ENCODE results near the gene TXNL4A.
A peak's percentile ranks its signal among the peaks of the same experiment; 100 is the strongest.
"Not testable (repeated sequence)": the region's sequence is repeated elsewhere in the genome, so short reads cannot be mapped to it uniquely, and the experiment has no call there.

TXNL4A gene, protein sequence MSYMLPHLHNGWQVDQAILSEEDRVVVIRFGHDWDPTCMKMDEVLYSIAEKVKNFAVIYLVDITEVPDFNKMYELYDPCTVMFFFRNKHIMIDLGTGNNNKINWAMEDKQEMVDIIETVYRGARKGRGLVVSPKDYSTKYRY

DNA sequence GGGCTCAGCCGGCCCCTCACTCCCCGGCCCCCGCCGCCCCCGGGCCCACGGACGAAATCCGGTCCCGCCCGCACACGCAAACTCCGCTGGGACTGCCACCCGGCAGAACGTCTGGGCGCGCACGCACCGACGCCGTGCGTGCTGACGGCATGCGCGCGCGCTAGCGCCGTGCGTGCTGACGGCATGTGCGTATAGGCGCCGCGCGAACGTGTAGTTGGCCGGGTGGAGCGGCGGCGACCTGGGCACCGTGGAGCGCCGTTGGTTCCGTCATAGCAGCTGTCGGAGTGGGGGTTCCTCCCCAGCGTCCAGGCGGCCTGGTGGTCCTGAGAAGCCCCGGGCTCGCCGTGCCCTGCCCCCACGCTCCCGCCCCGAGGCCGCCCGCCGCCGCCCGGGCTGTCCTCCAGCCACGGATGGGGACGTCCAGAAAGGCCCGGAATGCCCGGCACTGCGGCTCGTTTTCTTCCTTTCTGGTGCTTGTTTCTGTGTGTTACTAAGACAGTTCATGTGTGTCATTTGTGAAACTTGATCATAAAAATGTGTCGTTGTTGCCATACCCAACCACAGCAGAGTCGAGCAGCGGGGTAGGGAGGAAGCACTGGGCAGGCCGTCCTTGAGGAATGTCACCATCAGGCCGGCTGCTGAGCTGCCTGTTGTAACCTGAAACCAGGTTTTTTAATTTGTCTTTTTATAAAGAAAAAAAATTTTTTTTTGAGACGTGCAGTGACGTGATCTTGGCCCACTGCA lies at the start of gene TXNL4A:
Gene TXNL4A (minus strand): TSS at position 113 of the 744 bp plus-strand sequence. CDS start 171 bp downstream, outside the sequence.
- DNase-seq = peak; percentile 74

DNA sequence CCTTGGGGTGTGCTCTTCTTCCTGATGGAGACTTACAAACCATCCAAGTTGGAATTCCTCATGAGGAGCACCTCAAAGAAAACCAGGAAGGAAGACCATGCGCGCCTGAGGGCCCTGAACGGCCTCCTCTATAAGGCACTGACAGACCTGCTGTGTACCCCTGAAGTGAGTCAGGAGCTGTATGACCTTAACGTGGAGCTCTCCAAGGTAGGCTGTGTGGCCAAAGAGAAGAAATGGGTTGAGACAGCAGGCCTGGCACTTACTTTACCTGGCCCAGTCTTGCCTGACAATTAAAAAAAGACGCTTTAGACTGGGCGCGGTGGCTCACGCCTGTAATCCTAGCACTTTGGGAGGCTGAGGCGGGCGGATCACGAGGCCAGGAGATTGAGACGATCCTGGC lies 48.9 kb upstream of the TXNL4A start:
- DNase-seq = no peak

DNA sequence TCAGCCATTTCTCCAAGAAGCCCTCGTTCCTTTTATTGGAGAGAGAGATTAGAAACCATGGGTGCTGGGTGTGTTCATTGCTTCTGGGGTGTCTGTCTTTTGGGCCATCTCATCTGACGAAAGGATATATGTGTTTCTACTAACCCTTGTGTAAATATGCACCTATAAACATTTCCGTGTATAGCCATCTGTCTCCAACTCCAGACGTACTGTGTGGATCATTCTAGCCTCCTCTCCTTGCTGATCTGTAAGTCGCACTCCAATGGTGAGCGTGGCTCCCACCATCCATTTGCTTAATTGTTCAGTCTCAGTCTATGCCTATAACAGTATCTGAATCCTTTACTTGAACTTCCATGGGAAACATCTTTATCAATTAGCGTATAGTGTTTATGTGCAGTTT lies 47.6 kb upstream of the TXNL4A start:
- no peak for DNase-seq

DNA sequence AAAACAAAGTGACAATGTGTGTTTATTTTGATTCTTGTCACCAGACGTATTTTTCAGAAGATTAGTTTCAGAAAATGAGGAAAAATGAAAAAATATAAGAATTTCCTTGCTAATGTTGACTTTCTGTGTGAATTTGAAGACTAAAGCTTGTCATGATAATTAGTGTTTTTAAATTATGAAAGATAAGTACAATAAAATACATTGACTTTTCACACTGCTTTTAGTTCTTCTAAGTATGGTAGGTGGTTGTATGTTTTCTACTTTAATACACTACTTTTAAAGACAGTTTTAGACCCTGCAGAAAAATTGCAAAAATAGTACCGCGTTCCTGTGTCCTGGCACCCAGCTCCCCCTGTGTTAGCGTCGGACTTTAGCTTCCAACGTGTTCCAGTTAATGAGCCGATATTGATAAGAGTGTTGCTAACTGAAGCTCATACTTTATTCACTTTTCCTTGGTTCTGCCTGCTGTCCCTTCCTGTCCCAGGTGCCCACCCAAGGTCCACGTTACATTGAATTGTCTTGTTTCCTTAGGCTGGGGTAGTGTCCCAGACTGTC lies 46.6 kb upstream of the TXNL4A start:
- DNase-seq = no peak

DNA sequence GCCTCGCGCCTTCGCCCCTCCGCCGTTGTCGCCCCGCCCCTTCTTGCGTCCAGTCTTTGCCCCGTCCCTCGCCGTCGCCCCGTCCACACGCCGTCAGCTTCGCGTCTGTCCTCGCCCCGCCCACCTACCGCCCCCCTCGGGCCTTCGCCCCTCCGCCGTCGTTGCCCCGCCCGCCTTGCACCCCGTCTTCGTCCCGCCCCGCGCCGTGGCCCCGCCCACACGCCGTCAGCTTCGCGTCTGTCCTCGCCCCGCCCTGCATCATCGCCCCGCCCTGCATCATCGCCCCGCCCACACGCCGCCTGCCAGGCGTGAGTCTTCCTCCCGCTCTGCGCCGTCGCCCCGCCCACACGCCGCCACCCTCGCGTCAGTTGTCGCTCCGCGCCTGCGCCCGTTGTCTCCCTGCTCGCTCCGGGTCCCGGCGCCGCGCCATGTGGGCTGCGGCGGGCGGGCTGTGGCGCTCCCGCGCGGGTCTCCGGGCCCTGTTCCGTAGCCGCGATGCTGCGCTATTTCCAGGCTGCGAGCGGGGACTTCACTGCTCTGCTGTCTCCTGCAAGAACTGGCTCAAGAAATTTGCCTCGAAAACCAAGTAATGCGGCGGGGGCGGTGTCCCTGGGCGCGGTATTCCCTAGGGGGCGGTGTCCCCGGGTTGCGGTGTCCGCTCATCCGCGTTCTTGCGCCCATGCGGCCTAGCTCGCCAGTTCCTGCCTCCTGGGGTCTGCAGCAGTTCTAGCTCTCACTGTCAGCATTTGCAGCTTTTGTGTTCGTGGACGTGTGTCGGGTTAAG lies 45.9 kb upstream of the TXNL4A start, which contains the start of gene RBFA:
Gene RBFA (plus strand): TSS at position 367 of the 784 bp plus-strand sequence. CDS start 62 bp downstream, at position 429.
- DNase-seq = peak; percentile 98

DNA sequence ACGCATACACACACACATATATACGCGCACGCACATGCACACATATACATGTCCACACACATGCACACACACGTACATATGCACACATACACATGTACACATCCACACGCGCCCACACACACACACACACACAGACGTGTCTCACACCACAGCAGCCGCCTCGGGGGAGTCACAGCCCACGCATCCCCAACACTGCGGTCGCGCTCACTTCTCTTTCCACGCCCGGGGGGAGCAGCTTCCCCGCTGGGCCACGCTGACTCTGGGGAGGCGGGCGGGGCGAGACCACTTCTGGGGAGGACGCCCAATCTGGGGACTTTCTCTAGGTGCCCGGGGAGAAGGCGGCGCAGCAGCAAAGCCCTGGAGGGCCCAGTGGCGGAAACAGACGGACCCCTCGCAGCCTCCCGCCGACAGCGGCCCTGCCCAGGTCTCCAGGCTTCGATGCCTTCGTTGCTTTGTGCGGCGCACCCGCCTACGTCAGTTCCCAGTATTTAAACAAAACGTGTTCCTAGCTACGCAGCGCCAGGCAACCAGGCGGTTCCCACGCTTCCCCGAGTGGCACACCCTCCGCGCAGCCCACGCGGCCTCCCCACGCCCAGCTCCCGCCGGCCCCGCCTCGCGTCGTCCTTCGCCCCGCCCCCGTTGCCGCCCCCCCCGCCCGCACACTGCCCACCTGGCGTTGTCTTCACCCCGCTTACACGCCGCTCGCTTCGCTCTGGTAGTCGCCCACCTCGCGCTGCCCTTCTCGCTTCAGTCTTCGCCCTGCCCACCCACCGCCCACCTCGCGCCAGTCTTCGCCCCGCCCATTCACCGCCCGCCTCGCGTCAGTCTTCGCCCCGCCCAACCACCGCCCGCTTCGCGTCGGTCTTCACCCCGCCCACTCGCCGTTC lies 45.1 kb upstream of the TXNL4A start:
- DNase-seq = peak; percentile 73

DNA sequence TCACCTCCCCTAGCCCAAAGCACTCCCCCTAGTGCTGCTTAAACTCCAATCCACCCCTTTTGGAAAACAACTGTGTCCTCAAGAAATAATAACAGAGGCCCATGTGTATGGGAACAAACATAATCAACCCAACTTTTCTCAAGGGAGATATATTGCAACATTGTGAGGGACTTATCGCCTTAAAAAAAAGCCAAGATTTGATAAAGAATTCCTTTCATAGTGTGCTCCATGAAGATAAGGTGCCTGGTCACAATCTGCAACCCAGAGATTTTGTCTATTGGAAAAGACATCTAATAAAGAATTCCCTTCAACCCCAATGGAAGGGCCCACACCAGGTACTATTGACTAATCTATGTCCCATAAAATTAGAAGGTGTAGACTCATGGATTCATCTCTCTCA lies 41.3 kb upstream of the TXNL4A start:
- DNase-seq = no peak

DNA sequence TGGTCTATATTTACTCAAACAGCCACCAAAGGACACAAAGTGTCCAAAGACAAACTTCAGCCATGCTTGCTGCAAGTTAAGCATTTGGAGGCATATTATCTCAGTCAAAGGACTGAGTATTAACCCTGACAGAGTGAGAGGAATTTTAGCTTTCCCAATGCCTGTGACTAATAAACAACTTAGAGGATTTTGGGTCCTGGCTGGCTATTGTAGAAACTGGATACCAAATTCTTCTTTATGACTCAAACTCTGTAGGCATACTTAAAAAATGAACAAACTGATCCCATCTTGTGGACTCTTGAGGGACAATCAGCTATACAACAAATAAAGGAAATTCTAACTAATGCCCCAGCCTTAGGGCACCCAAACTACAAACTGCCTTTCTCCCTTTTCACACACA lies 39.4 kb upstream of the TXNL4A start:
- not testable (repeated sequence) for DNase-seq

DNA sequence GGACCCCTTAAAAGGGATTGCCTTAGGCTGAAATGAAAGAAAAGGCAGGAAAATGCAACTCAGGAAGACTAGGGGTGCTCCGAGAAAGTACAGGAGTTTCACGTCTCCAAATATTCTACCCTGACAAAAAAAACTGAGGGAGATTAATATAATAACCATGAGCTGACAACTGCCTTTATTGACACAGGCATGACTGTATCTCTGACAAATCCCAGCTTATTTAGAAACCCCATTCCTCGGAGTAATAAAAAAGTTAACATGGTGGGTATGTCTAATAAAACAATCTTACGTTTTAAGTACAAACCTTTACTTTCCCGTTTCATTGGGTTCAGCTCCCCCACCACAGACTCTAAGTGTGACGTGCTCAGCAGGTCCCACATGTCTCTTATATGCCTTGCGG lies 38.0 kb upstream of the TXNL4A start:
- no peak for DNase-seq

DNA sequence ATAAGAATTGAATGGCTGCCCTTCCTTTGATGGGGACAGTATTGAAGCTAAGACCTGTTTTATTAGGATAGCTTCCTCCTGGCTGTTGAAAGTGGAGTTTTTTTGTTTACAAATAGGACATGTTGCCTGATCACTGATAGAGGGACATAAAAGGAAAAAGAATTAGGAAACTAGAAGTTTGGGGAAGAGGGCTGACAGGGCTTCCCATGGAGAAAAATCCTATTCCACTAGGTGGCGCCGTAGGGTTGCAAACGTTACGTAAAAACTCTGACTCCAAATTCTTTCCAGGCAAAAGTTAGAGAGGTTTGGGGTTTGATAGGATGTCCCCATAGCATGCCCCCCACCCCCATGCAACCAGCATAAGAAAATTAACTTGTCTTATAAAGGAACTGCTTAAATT lies 34.8 kb upstream of the TXNL4A start:
- DNase-seq = no peak

DNA sequence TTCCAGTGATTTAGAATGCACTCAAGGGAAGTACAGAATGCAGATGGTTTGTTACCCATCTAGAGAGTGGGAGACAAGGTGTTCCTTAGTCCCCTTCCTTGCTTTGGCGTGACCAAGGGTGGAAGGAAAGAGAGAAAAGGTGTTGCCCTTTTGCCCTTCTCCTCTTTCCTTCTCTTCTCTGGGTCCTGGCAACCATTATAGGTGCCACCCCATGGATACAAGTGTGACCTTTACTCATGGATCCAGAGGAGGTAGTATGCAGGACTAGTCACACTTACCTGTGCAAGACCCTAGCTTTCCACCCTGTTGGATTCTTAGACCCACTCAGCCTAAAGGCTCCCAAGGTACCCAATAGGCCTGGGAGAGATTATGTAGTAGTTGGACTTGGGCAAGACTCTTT lies 34.2 kb upstream of the TXNL4A start:
- no peak for DNase-seq

DNA sequence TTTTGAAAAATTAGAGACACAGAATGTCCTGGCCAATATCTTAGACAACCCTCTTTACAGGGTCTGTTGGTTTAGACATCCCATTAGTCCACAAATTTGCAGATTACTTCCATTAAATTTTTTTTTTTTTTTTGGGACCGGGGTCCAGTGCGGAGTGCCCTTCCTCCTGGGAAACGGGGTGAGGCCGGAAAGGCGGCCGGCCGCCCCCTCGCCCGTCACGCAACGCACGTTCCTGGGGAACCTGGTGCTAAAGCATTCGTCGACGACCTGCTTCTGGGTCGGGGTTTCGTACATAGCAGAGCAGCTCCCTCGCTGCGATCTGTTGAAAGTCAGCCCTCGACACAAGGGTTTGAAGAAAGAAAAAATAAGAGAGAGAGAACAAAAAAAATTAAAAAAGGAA lies 24.4 kb upstream of the TXNL4A start:
- DNase-seq = no peak

DNA sequence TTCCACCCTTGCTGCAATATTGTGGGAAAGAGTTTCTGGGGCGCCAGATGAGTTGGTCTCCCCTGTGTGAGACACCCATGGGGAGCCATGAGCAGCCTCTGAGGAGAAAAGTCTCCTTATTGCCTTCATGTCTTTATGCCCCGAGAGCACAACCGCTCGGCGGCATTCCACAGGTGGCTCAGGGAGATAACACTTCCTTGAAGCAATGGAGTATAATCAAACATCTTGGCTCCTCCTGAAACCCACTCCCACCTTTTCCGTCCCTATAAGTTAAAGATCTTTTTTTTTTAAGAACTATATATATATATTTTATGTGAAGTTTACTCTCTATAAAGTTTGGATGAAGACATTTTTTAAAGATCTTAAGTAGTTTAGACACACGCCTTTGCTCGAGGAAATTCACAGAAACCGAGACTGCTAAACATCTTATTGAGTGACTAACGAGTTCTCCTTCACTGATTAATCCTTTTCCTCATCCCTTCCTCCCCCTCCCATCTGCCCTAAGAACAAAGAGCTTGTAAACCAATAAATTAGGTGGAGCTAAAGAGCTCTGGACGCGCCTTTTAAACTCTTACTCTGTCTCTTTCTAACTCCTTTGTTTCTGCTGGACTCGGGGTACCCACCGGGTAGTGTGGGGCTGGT lies 23.3 kb upstream of the TXNL4A start:
- not testable (repeated sequence) for DNase-seq

DNA sequence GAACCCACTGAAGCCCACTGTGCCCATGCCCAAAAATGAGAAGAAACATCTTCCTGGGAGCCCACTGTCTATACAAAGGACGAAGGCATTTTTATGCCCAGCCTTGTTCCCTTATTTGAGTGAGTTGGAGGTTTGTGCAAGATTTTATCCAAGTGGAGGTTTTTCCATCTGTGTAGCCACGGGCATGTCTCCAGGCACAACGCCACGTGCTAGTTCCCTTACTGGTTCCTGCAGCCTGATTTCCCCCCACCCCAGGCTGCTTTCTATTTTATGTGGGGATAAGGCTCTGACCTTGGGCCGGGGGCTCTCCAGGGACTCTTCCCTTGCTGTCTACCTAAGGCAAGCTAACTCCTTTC lies 22.2 kb upstream of the TXNL4A start:
- no peak for DNase-seq

DNA sequence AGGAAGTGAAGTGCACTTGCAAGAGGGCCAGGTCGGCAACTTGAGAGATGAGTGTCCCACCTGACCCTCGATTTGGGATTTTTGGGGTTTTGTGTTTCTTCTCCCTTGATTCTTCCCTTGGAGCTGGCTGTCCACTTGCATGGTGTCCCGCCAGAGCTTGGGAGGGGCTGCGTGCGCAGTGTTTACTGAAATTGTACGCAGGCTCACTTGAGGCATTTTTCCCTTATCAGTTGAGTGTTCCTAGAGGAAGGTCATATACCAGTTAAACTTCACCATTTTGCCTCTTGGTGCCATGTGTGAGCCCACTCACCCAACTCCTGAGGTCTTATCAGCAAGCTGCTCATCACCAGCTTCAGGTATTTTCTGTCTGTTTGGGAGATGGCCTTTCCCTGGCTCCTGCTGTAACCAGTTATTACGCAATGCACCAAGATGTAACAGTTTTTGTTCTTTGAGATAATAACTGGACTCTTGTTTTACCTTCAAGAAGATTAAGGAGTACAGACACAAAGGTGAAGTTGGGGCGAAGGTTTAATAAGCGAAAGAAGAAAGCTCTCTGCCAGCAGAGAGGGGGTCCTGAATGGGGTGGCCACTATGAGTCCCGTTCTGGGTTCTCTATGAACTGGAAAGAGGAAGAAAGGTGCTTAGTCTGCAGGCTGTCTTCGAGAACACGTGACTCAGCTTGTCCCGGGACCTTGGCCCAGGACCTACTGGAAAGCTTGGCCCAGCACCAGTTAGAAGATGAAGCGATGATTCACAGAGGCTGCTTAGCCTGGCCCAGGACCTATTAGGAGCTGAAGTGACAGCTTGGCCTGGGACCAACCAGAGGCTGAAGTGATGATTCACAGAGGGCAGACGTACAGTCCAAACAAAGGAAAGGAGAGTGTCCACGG lies 21.5 kb upstream of the TXNL4A start:
- DNase-seq = no peak

DNA sequence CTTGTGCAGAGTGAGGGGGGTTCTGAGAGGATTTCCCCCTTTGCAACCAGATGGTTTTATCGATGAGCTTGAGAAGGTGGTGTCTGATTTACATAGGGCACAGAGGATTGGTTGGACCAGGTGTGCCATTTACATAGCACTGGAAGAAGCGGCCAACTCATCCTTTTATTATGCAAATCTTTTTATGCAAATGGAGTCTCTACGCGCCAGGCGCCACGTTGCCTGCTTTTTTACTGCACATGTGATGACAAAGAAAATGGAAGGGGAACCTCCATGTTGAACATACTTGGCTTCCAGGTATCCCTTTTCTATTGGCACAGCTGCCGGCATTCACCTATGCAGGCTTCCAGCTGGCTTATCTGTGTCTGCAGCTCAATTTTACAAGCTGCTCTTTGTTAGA lies 18.4 kb upstream of the TXNL4A start:
- DNase-seq = no peak

DNA sequence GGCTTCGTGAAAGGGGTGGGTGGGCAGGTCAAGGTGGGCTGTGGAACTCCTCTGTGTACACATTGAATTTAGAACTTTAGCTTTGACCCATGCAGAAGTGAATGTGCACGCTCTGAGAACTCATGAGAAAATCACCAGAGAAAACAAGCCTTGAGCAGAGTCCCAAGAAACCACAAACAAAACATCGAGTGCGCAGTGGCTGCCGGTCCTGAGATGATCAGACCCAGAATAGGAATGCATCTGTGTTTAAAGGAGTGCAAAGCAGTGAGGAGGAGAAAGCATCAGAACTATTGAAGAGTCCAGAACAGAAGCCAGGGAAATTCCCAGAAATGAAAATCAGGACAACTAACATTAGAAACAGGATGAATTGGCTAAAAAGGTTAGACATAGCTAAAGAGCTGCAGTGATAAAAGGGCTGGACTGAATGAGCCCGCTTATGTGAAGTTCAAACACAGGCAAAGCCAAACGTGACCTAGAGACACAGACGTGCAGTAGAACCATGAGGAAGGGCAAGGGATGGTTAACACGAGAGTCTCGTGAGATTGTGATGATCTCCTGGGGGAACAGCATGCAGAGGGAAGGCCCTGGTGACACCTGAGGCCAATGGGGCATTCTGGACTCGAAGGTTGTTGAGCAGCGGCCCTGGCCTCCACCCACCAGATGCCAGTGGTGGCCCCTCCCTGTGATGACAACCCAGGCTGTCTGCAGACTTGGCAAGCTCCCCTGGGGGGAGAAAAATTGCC lies 16.4 kb upstream of the TXNL4A start:
- no peak for DNase-seq

DNA sequence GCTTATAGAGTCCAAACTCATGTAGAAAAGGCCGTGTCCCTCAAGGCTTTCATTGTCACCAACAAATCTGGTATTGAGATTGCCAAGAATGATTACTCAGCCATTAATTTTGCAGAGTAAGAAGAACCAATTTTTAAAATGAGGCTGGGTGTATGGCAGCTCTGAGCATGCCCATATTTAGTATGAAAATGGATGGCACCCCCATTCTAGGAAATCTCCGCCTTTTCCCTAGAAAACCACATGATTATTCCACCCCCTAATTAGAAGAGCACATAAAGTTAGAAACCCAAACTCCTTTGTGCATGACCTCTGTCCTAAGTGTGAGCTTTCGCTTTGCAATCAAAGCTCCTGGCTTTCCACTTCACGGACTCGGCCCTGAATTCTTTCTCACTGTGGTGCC lies 14.1 kb upstream of the TXNL4A start:
- no peak for DNase-seq

DNA sequence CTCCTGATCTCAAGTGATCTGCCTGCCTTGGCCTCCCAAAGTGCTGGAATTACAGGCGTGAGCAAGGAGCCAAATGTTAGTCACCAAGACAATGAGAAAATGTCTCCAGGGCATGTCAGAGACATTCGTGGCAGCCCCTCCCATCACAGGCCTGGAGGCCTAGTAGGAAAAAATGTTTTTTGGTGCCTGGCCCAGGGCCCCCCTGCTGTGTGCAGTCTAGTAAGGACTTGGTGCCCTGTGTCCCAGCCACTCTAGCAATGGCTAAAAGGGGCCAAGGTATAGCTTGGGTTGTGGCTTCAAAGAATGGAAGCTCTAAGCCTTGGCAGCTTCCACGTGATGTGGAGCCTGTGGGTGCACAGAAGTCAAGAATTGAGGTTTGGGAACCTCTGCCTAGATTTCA lies 12.5 kb upstream of the TXNL4A start:
- DNase-seq = no peak

DNA sequence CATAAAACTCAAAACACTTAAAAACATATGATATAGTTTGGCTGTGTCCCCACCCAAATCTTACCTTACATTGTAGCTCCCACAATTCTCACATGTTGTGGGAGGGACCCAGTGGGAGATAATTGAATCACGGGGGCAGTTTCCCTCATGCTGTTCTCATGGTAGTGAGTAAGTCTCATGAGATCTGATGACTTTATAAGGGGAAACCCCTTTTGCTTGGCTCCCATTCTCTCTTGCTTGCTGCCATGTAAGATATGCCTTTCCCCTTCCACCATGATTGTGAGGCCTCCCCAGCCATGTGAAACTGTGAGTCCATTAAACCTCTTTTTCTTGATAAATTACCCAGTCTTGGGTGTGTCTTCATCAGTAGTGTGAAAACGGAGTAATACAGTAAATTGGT lies 11.3 kb upstream of the TXNL4A start:
- not testable (repeated sequence) for DNase-seq
